Uterus (tissue), 4 donors: ENCODE data around the gene SH3BGR. TPM values are rescaled to one million over a fixed set of nuclear protein-coding genes. Genes with fewer than 3 reads are reported as not detected.
A peak's percentile ranks its signal among the peaks of the same experiment; 100 is the strongest.

Experiments
- DNase-seq, 2 donors: peaks; one replicate each; pipeline ENCODE4 v3.0.0-alpha.2; 2019 to 2020
- H3K27ac ChIP-seq, 2 donors: fragments of 200-600 bp; sonication (generic); 1 replicate in 1 of 2; 2 replicates in 1 of 2; pipeline ENCODE4 v1.5.1; 2016 to 2018
- H3K27me3 ChIP-seq, 2 donors: fragments of 200-600 bp; sonication (generic); one replicate each; pipeline ENCODE4 v1.5.1; 2018 to 2019; ENCODE audit warnings: control low read depth in 1 of 2
- H3K36me3 ChIP-seq, 2 donors: fragments of 200-600 bp; sonication (generic); one replicate each; pipeline ENCODE4 v1.5.1; 2019; ENCODE audit warnings: control low read depth in 1 of 2
- H3K4me1 ChIP-seq, 2 donors: fragments of 200-600 bp; sonication (generic); one replicate each; pipeline ENCODE4 v1.5.1; 2018 to 2019; ENCODE audit warnings: control low read depth in 1 of 2
- H3K4me3 ChIP-seq, 2 donors: fragments of 200-600 bp; sonication (generic); 1 replicate in 1 of 2; 2 replicates in 1 of 2; pipeline ENCODE4 v1.5.1; 2018 to 2019; ENCODE audit warnings: mild to moderate bottlenecking in 1 of 2
- H3K9me3 ChIP-seq, 2 donors: fragments of 200-600 bp; sonication (generic); one replicate each; pipeline ENCODE4 v1.5.1; 2019; ENCODE audit warnings: control low read depth in 1 of 2
- CTCF ChIP-seq, 4 experiments: fragments of 200-600 bp in 2 of 4; fragments of 450-650 bp in 2 of 4; sonication (generic) in 2 of 4; IDR thresholded peaks; one replicate each; pipeline ENCODE4 v1.5.1; 2016 to 2019; ENCODE audit warnings: antibody characterized with exemption in 4 of 4, mild to moderate bottlenecking in 2 of 4, moderate library complexity in 1 of 4
- POLR2A ChIP-seq, 2 donors: fragments of 450-650 bp; IDR thresholded peaks; one replicate each; pipeline ENCODE4 v1.6.1; 2016; ENCODE audit warnings: antibody characterized with exemption in 2 of 2, mild to moderate bottlenecking in 1 of 2, moderate library complexity in 1 of 2
- intact Hi-C: fragments of 100-400 bp; cut with DNase I; formaldehyde crosslinking; loops from one replicate; pipeline ENCODE4 v1.15.1; 2023; ENCODE audit warnings: low total_unique reads
- total RNA-seq, 4 donors: library from RNA; depleted of rRNA in 3 of 4; stranded (reverse); fragments of >200 nt in 3 of 4; gene quantifications; one replicate each; pipeline versions ENCODE4 v1.1.0 to v1.2.4, GENCODE V29; 2014 to 2023
- donor health status: DM: yes; HTN: yes; CAD: no.

The SH3BGR gene
- total RNA-seq, 4 donors from 2014 or later = 1.1 to 27.9 (median 8.1) TPM; not detected in 1

- TF ChIP-seq POLR2A (IDR thresholded peaks at IDR 0.05) = no peak
- TF ChIP-seq CTCF (IDR thresholded peaks at IDR 0.05) = no peak
- Histone ChIP-seq H3K4me1 (no peaks in the 10 kb centered on the region), H3K4me3 (no peak overlapping the region), H3K36me3 (no peaks in the 10 kb centered on the region), H3K27ac (no peak overlapping the region), H3K27me3 (no peaks in the 10 kb centered on the region), H3K9me3 (no peaks in the 10 kb centered on the region)
- intact Hi-C loops = no loop called here
- DNase-seq = no peak
Measured at GRCh38 chr21:39513735-39514134, 62.0 kb downstream of the SH3BGR start.

GRCh38 chr21:39515684-39516472, 64.1 kb downstream of the SH3BGR start:
- TF ChIP-seq POLR2A (IDR thresholded peaks at IDR 0.05) (no peak), CTCF (IDR thresholded peaks at IDR 0.05) (no peak)
- Histone ChIP-seq H3K36me3 (no peaks in the 10 kb centered on the region), H3K27me3 (no peaks in the 10 kb centered on the region), H3K9me3 (no peaks in the 10 kb centered on the region), H3K4me1 (no peaks in the 10 kb centered on the region), H3K27ac (no peak overlapping the region), H3K4me3 (no peak overlapping the region)
- no peak for DNase-seq
- intact Hi-C loops = no loop called here

- intact Hi-C loops = no loop called here
- no peak overlapping the region for H3K4me3 ChIP-seq
- TF ChIP-seq POLR2A (IDR thresholded peaks at IDR 0.05) = no peak
- peak; percentile 74 to 84 (median 79) for TF ChIP-seq CTCF (IDR thresholded peaks at IDR 0.05)
- no peaks in the 10 kb centered on the region for H3K4me1 ChIP-seq
- peak in 1 of 2 donors; percentile 38 for DNase-seq
- H3K36me3 ChIP-seq = no peaks in the 10 kb centered on the region
- H3K9me3 ChIP-seq = no peaks in the 10 kb centered on the region
- no peak overlapping the region for H3K27ac ChIP-seq
- no peaks in the 10 kb centered on the region for H3K27me3 ChIP-seq
Measured at GRCh38 chr21:39518055-39518846, 66.5 kb downstream of the SH3BGR start.

GRCh38 chr21:39518847-39519210, 67.1 kb downstream of the SH3BGR start:
- Histone ChIP-seq H3K4me1 (no peaks in the 10 kb centered on the region), H3K27ac (no peak overlapping the region), H3K4me3 (no peak overlapping the region), H3K27me3 (no peaks in the 10 kb centered on the region), H3K36me3 (no peaks in the 10 kb centered on the region), H3K9me3 (no peaks in the 10 kb centered on the region)
- TF ChIP-seq POLR2A (IDR thresholded peaks at IDR 0.05) (no peak), CTCF (IDR thresholded peaks at IDR 0.05) (no peak)
- no peak for DNase-seq
- intact Hi-C loops = no loop called here

GRCh38 chr21:39519835-39520234, 68.1 kb downstream of the SH3BGR start:
- no peaks in the 10 kb centered on the region for H3K36me3 ChIP-seq
- H3K4me1 ChIP-seq = no peaks in the 10 kb centered on the region
- TF ChIP-seq CTCF (IDR thresholded peaks at IDR 0.05) (no peak), POLR2A (IDR thresholded peaks at IDR 0.05) (no peak)
- no peak overlapping the region for H3K4me3 ChIP-seq
- H3K27ac ChIP-seq = no peak overlapping the region
- H3K9me3 ChIP-seq = no peaks in the 10 kb centered on the region
- no peak for DNase-seq
- intact Hi-C loops = loop anchor here (10.0 kb wide), 1 partner anchor 195 kb away; no protein-coding TSS in a partner anchor
- H3K27me3 ChIP-seq = no peaks in the 10 kb centered on the region
